K562 (cell line): ENCODE results near the gene PPFIA1. TPM values are rescaled to one million over a fixed set of nuclear protein-coding genes. Genes with fewer than 3 reads are reported as not detected.

Source experiments
- ATAC-seq: fragments of 200-7000 bp; cut with Tn5 transposase; 3 replicates; pipeline ENCODE4 v1.9.1; 2020; ENCODE audit warnings: moderate library complexity
- BruUV-seq: library from RNA; stranded (reverse); fragments of 400-500 nt; replicated peaks from 2 replicates; lab custom pipeline; 2021; lab: Mats Ljungman, UMichigan
- CTCF ChIA-PET: fragments of 300-600 bp; formaldehyde crosslinking; extraction: SDS; loops from one replicate; lab custom pipeline; 2021; ENCODE audit warnings: low intra/inter-chr PET ratio; lab: Yijun Ruan, JAX
- POLR2A ChIA-PET: fragments of 300-600, 350-650 bp; sonication (Branson Sonifier 250); formaldehyde crosslinking; extraction: SDS; loops from one replicate; lab custom pipeline; 2021; ENCODE audit warnings: antibody characterized with exemption, inconsistent platforms; lab: Yijun Ruan, JAX
- DNase-seq, 4 experiments: peaks; one replicate each; pipeline versions ENCODE4 v3.0.0 to v3.0.0-alpha.2; 2011 to 2018; ENCODE audit warnings: low spot score in 3 of 4, mixed read lengths in 3 of 4; ENCODE audit errors: extremely low read depth in 1 of 4
- FAIRE-seq: peaks from 2 replicates; lab custom pipeline; 2011; peaks lifted over from hg19 to GRCh38; lab: Jason Lieb, UNC
- H2AFZ ChIP-seq: 2 replicates; pipeline ENCODE4 v1.6.0; 2011; ENCODE audit warnings: low read depth, low read length, control low read depth, inconsistent platforms
- H3K27ac ChIP-seq: fragments of 200-600 bp; 3 replicates; pipeline ENCODE4 v1.8.0; 2011; ENCODE audit warnings: low read depth, mild to moderate bottlenecking, control low read depth, inconsistent platforms, low read length, moderate library complexity, mixed read lengths; ENCODE audit errors: extremely low read depth
- H3K27me3 ChIP-seq, 2 experiments: fragments of 300-600 bp in 1 of 2; 2 replicates in 1 of 2; 3 replicates in 1 of 2; pipeline versions ENCODE4 v1.6.0 to v1.8.0; 2011; ENCODE audit warnings: inconsistent platforms in 2 of 2, low read length in 2 of 2, mild to moderate bottlenecking in 1 of 2, mixed read lengths in 1 of 2, moderate library complexity in 1 of 2; ENCODE audit not compliant: control insufficient read depth in 2 of 2, insufficient read depth in 2 of 2
- H3K36me3 ChIP-seq: fragments of 300-600 bp; 3 replicates; pipeline ENCODE4 v1.8.0; 2011; ENCODE audit warnings: mild to moderate bottlenecking, low read length, inconsistent platforms; ENCODE audit not compliant: control insufficient read depth, insufficient read depth
- H3K4me1 ChIP-seq, 2 experiments: fragments of 200-600 bp in 1 of 2; replicated peaks in 1 of 2; 2 replicates in 1 of 2; 3 replicates in 1 of 2; pipeline versions ENCODE4 v1.5.1 to v1.8.0; 2011; ENCODE audit warnings: inconsistent platforms in 2 of 2, low read length in 2 of 2, mild to moderate bottlenecking in 1 of 2, mixed read lengths in 1 of 2, moderate library complexity in 1 of 2; ENCODE audit not compliant: control insufficient read depth in 2 of 2, insufficient read depth in 2 of 2
- H3K4me2 ChIP-seq: 2 replicates; pipeline ENCODE4 v1.6.1; 2011; ENCODE audit warnings: low read length, control low read depth, inconsistent platforms, mixed read lengths; ENCODE audit not compliant: insufficient read depth
- H3K4me3 ChIP-seq: fragments of 200-600 bp; sonication (generic), shearing (Covaris generic); 2 replicates; pipeline ENCODE4 v1.5.1; 2016; ENCODE audit warnings: control low read depth, inconsistent platforms
- H3K79me2 ChIP-seq: fragments of 200-600 bp; 3 replicates; pipeline ENCODE4 v1.8.0; 2011; ENCODE audit warnings: low read length, inconsistent platforms; ENCODE audit not compliant: control insufficient read depth, insufficient read depth
- H3K9ac ChIP-seq, 2 experiments: 2 replicates each; pipeline versions ENCODE4 v1.6.0 to v1.6.1; 2011; ENCODE audit warnings: low read depth in 2 of 2, low read length in 2 of 2, control low read depth in 1 of 2, inconsistent platforms in 1 of 2, mild to moderate bottlenecking in 1 of 2, mixed read lengths in 1 of 2; ENCODE audit not compliant: insufficient read depth in 1 of 2
- H3K9me1 ChIP-seq: one replicate; pipeline ENCODE4 v1.6.0; 2011; ENCODE audit warnings: inconsistent platforms, mild to moderate bottlenecking, low read length, moderate library complexity; ENCODE audit not compliant: control insufficient read depth, insufficient read depth
- H3K9me3 ChIP-seq: replicated peaks from 2 replicates; pipeline ENCODE4 v1.5.1; 2011; ENCODE audit warnings: low read depth, low read length, inconsistent platforms; ENCODE audit not compliant: control insufficient read depth, insufficient read depth
- H4K20me1 ChIP-seq: replicated peaks from 2 replicates; pipeline ENCODE4 v1.6.1; 2011; ENCODE audit warnings: low read length, inconsistent platforms, mixed read lengths; ENCODE audit not compliant: control insufficient read depth, insufficient read depth
- ADNP ChIP-seq: fragments of 200-800 bp; sonication (Bioruptor generic); IDR thresholded peaks from 2 replicates; pipeline ENCODE4 v1.6.1; 2016; ENCODE audit warnings: missing genetic modification characterization, missing compliant biosample characterization
- GABPA ChIP-seq: fragments of 200-800 bp; sonication (Bioruptor generic); conservative IDR thresholded peaks from 2 replicates; pipeline ENCODE4 v1.6.1; 2016; ENCODE audit warnings: low read depth, missing genetic modification characterization, missing compliant biosample characterization
- MIER1 ChIP-seq: fragments of 450-650 bp; IDR thresholded peaks from 2 replicates; pipeline ENCODE4 v1.6.1; 2016; ENCODE audit warnings: antibody characterized with exemption, mild to moderate bottlenecking, low read depth
- NCOA1 ChIP-seq: fragments of 450-650 bp; IDR thresholded peaks from 2 replicates; pipeline ENCODE4 v1.6.1; 2016; ENCODE audit warnings: low read depth
- PHB ChIP-seq: fragments of 250-450 bp; sonication (Bioruptor Pico); IDR thresholded peaks from 2 replicates; pipeline ENCODE4 v1.5.0; 2021
- THAP12 ChIP-seq: fragments of 250-450 bp; sonication (Bioruptor Pico); IDR thresholded peaks from 2 replicates; pipeline ENCODE4 v1.9.0; 2021; ENCODE audit warnings: mild to moderate bottlenecking, inconsistent platforms
- USF1 ChIP-seq: sonication (generic); formaldehyde crosslinking; IDR thresholded peaks from 2 replicates; pipeline ENCODE4 v1.9.0; 2022; ENCODE audit warnings: mild to moderate bottlenecking, missing genetic modification reagents
- ZBED1 ChIP-seq: IDR thresholded peaks from 2 replicates; pipeline ENCODE4 v1.6.1; 2014
- ZFP1 ChIP-seq: fragments of 450-650 bp; formaldehyde crosslinking; IDR thresholded peaks from 2 replicates; pipeline ENCODE4 v1.4.0; 2020; ENCODE audit warnings: mild to moderate bottlenecking, mixed read lengths
- ZNF133 ChIP-seq: fragments of 250-450 bp; sonication (Bioruptor Pico); IDR thresholded peaks from 2 replicates; pipeline ENCODE4 v1.4.0; 2020; ENCODE audit warnings: mild to moderate bottlenecking
- WGBS: fragments of 100-300 bp; shearing (Covaris generic); methylation state at CpG from one replicate; pipeline ENCODE4 v1.1.6; 2016; ENCODE audit warnings: low coverage, mixed read lengths; ENCODE audit not compliant: insufficient coverage; ENCODE audit errors: missing lambda C conversion rate; 5-methylcytosine and 5-hydroxymethylcytosine counted together
- in situ Hi-C: fragments of 300-500 bp; cut with MboI; formaldehyde crosslinking; loops from 4 replicates; pipeline ENCODE4 v1.15.0; 2018; ENCODE audit warnings: inconsistent platforms, mixed read lengths
- intact Hi-C: fragments of 100-400 bp; cut with micrococcal nuclease; formaldehyde crosslinking; loops from 2 replicates; pipeline ENCODE4 v1.14.2; 2022
- polyA plus RNA-seq, 8 experiments: library from polyadenylated mRNA; depleted of rRNA in 4 of 8; stranded (reverse) in 5 of 8; unstranded in 3 of 8; fragments of >200 nt; fragmentation: Nextera tagmentation in 2 of 8; fragmentation: Illumina TruSeq in 1 of 8; extraction: Ambion mirVana in 2 of 8; extraction: Trizol in 1 of 8; gene quantifications; 2 replicates each; pipeline versions ENCODE4 v1.2.1 to v1.2.3, GENCODE V29; 2011 to 2014; ENCODE audit warnings: inconsistent platforms in 1 of 8, missing spikeins in 1 of 8
- total RNA-seq, 7 experiments: library from RNA; depleted of rRNA in 6 of 7; stranded (reverse); fragments of >200 nt in 6 of 7; fragmentation: Illumina TruSeq in 2 of 7; extraction: Trizol in 2 of 7; gene quantifications; 2 replicates each; pipeline versions ENCODE4 v1.2.1 to v1.2.3, GENCODE V29; 2011 to 2021; ENCODE audit warnings: low replicate concordance in 1 of 7

Gene PPFIA1
- total and polyA plus RNA-seq, 9 of the 15 experiments (the other 6 are each of a cell fraction or from before 2014, with no cell fraction given), result 9.9 to 41.5 (median 28.5) TPM

GRCh38 chr11:70387564-70387963, 117.1 kb downstream of the PPFIA1 start:
- no peak overlapping the region for H3K9ac ChIP-seq
- POLR2A ChIA-PET, result no interaction called here
- CTCF ChIA-PET, result no interaction called here
- no peak overlapping the region for H3K4me2 ChIP-seq
- no peak for ATAC-seq
- no peak for FAIRE-seq
- TF ChIP-seq ADNP (tag) (no peak), ZBED1 (no peak), USF1 (CRISPR knock-in tag) (no peak), THAP12 (CRISPR knock-in tag) (no peak), ZFP1 (CRISPR knock-in tag) (no peak), MIER1 (no peak), PHB (no peak), GABPA (tag) (no peak), NCOA1 (no peak), ZNF133 (CRISPR knock-in tag) (no peak)
- no peaks in the 10 kb centered on the region for H3K9me3 ChIP-seq
- intact Hi-C loops (no loop called here), in situ Hi-C loops (no loop called here)
- peaks cover 36% of the 10 kb centered on the region for H3K79me2 ChIP-seq
- H3K27ac ChIP-seq, result no peak overlapping the region
- WGBS, result 93% methylated on average over 4 of the region's 4 CpGs
- no peak overlapping the region for H3K4me3 ChIP-seq
- no peaks in the 10 kb centered on the region for H3K9me1 ChIP-seq
- BruUV-seq, result no TSS peak
- H4K20me1 ChIP-seq, result no peaks in the 10 kb centered on the region
- peaks cover 66% of the 10 kb centered on the region for H3K36me3 ChIP-seq
- peaks cover 2 to 12% of the 10 kb centered on the region in 2 experiments; a peak in 4 of 5 replicates for H3K4me1 ChIP-seq
- no peaks in the 10 kb centered on the region for H3K27me3 ChIP-seq
- no peak for DNase-seq
- no peak overlapping the region for H2AFZ ChIP-seq
